Sigmoid colon (tissue), 7 donors: ENCODE data around the gene NOS1. TPM values are rescaled to one million over a fixed set of nuclear protein-coding genes. Genes with fewer than 3 reads are reported as not detected.

ENCODE experiments used
- DNase-seq: peaks from one replicate; pipeline ENCODE4 v3.0.0-alpha.2; 2019
- H3K27ac ChIP-seq, 4 donors: fragments of 200-600 bp; sonication (generic); one replicate each; pipeline ENCODE4 v1.5.1; 2016 to 2019; ENCODE audit warnings: mild to moderate bottlenecking in 1 of 4
- H3K27me3 ChIP-seq, 3 donors: fragments of 200-600 bp; sonication (generic); one replicate each; pipeline ENCODE4 v1.5.1; 2019; ENCODE audit warnings: mild to moderate bottlenecking in 1 of 3
- H3K36me3 ChIP-seq, 4 donors: fragments of 200-600 bp; sonication (generic); one replicate each; pipeline ENCODE4 v1.5.1; 2016 to 2019
- H3K4me1 ChIP-seq, 4 donors: fragments of 200-600 bp; sonication (generic); one replicate each; pipeline ENCODE4 v1.5.1; 2017 to 2019
- H3K4me3 ChIP-seq, 4 donors: fragments of 200-600 bp; sonication (generic); one replicate each; pipeline ENCODE4 v1.5.1; 2017 to 2019; ENCODE audit warnings: mild to moderate bottlenecking in 2 of 4, moderate library complexity in 1 of 4
- H3K9me3 ChIP-seq, 4 donors: fragments of 200-600 bp in 3 of 4; sonication (generic) in 3 of 4; one replicate each; pipeline versions ENCODE4 v1.5.1 to v1.6.1; 2013 to 2019
- EP300 ChIP-seq, 4 donors: sonication (generic); formaldehyde crosslinking; IDR thresholded peaks; one replicate each; pipeline ENCODE4 v1.6.1; 2017; ENCODE audit warnings: antibody characterized with exemption in 4 of 4
- POLR2A ChIP-seq, 2 donors: fragments of 450-650 bp; IDR thresholded peaks; one replicate each; pipeline ENCODE4 v1.6.1; 2016; ENCODE audit warnings: antibody characterized with exemption in 2 of 2, mild to moderate bottlenecking in 2 of 2, moderate library complexity in 2 of 2
- POLR2AphosphoS5 ChIP-seq, 4 donors: sonication (generic); formaldehyde crosslinking; IDR thresholded peaks; one replicate each; pipeline ENCODE4 v1.6.1; 2017; ENCODE audit warnings: antibody characterized with exemption in 4 of 4
- WGBS, 2 donors: extraction: QIAGEN DNeasy Blood & Tissue Kit; methylation state at CpG; one replicate each; pipeline ENCODE4 v1.1.7; 2013; 5-methylcytosine and 5-hydroxymethylcytosine counted together
- intact Hi-C: fragments of 100-400 bp; cut with DNase I; formaldehyde crosslinking; loops from one replicate; pipeline ENCODE4 v1.15.1; 2023
- polyA plus RNA-seq, 3 donors: library from polyadenylated mRNA; stranded (reverse); fragments of 200-250 nt; gene quantifications; one replicate each; pipeline ENCODE4 v1.2.3, GENCODE V29; 2013
- total RNA-seq, 4 donors: library from RNA; depleted of rRNA; stranded (reverse); fragments of >200 nt; gene quantifications; one replicate each; pipeline ENCODE4 v1.1.0, GENCODE V29; 2016
- TF ChIP-seq, protein P1 (sequence below), 4 experiments: fragments of 450-650 bp in 3 of 4; fragments of 200-600 bp in 1 of 4; IDR thresholded peaks; one replicate each; pipeline ENCODE4 v1.5.1; 2016 to 2019; ENCODE audit warnings: antibody characterized with exemption in 4 of 4, mild to moderate bottlenecking in 3 of 4, moderate library complexity in 2 of 4
- donor health status: healthy with polysubstance abuse.
- donor health status: Bipolar disorder and iron deficiency.
- donor health status: healthy.

NOS1 gene
- total and polyA plus RNA-seq, 7 donors = 1.6 to 14.7 (median 10.3) TPM; not detected in 2

DNA sequence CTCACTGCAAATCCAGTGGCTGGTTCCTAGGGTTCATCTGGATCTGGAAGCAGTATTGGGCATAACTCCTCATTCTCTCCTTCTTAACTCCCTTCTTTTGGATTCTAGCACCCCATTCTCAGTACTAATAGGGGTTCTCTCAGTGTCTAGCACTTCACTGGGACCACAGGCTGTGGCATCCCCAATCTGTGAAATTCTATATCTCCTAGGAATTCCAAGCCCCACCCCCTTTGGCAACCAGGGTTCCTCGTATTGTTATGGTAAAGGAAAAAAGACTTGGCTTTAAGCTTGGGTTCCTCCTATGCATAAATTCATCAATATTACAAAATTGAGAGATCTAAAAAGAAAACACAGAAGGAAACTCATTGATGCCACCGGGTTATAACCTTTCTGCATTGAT lies 126.2 kb downstream of the NOS1 start:
- DNase-seq = no peak
- intact Hi-C loops = no loop called here
- no peak overlapping the region for H3K27ac ChIP-seq
- no peaks in the 10 kb centered on the region for H3K9me3 ChIP-seq
- WGBS, 2 donors = 32 to 47% methylated on average over 2 of the region's 2 CpGs
- TF ChIP-seq, protein P1, sequence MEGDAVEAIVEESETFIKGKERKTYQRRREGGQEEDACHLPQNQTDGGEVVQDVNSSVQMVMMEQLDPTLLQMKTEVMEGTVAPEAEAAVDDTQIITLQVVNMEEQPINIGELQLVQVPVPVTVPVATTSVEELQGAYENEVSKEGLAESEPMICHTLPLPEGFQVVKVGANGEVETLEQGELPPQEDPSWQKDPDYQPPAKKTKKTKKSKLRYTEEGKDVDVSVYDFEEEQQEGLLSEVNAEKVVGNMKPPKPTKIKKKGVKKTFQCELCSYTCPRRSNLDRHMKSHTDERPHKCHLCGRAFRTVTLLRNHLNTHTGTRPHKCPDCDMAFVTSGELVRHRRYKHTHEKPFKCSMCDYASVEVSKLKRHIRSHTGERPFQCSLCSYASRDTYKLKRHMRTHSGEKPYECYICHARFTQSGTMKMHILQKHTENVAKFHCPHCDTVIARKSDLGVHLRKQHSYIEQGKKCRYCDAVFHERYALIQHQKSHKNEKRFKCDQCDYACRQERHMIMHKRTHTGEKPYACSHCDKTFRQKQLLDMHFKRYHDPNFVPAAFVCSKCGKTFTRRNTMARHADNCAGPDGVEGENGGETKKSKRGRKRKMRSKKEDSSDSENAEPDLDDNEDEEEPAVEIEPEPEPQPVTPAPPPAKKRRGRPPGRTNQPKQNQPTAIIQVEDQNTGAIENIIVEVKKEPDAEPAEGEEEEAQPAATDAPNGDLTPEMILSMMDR (IDR thresholded peaks at IDR 0.05) = no peak
- TF ChIP-seq POLR2AphosphoS5 (IDR thresholded peaks at IDR 0.05) (no peak), EP300 (IDR thresholded peaks at IDR 0.05) (no peak), POLR2A (IDR thresholded peaks at IDR 0.05) (no peak)
- H3K36me3 ChIP-seq = no peaks in the 10 kb centered on the region
- H3K27me3 ChIP-seq = peaks cover 0 to 17% (median 9%) of the 10 kb centered on the region in 3 donors
- no peaks in the 10 kb centered on the region for H3K4me1 ChIP-seq
- H3K4me3 ChIP-seq = no peak overlapping the region

DNA sequence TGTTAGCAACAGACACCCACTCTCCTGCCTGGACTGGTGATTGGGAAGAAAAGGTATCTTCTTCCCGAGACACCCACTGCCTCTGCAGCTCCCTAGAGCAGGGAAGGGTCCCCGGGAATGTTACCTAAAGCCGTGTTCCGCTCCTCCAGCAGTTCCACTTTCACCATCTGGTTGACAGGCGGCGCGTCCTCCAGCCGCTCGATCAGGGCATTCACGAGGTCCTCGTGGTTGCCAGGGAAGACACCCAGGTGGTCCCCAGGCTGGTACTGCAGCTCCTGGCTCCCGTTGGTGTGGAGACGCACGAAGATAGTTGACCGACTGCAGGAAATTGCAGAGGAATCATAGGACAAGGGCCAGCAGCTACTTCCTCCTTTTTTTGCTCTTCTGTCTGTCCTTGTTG lies 127.0 kb downstream of the NOS1 start:
- intact Hi-C loops = no loop called here
- H3K4me3 ChIP-seq = no peak overlapping the region
- H3K27me3 ChIP-seq = peaks cover 0 to 23% (median 9%) of the 10 kb centered on the region in 3 donors
- no peak overlapping the region for H3K27ac ChIP-seq
- H3K36me3 ChIP-seq = no peaks in the 10 kb centered on the region
- no peaks in the 10 kb centered on the region for H3K9me3 ChIP-seq
- TF ChIP-seq POLR2A (IDR thresholded peaks at IDR 0.05) = no peak
- TF ChIP-seq EP300 (IDR thresholded peaks at IDR 0.05) = no peak
- TF ChIP-seq POLR2AphosphoS5 (IDR thresholded peaks at IDR 0.05) = no peak
- TF ChIP-seq, protein P1 (IDR thresholded peaks at IDR 0.05) = no peak
- WGBS, 2 donors = 89% methylated on average over 15 of the region's 15 CpGs
- no peak for DNase-seq
- H3K4me1 ChIP-seq = no peaks in the 10 kb centered on the region

DNA sequence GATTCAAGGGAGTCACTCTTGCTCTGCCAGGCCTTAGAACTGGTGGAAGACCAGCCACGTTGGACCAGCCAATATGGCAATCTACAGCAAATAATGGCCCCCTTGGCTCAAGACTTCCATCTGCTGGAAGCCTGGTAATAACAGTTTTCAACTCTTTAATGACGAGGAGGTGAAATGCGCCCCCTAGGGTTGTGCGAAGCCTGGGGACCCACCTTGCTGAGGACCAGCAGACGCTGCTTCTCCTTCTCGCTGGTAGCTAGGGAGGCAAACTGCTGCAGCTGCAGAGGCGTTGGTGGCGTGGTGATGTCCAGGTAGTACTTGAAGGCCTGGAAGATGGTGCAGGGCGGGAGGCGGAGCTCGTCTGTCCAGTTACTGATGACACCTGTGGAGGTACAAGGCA lies 129.7 kb downstream of the NOS1 start:
- intact Hi-C loops = no loop called here
- Histone ChIP-seq H3K27me3 (peaks cover 0 to 27% (median 9%) of the 10 kb centered on the region in 3 donors), H3K9me3 (no peaks in the 10 kb centered on the region), H3K36me3 (no peaks in the 10 kb centered on the region), H3K27ac (no peak overlapping the region), H3K4me3 (no peak overlapping the region), H3K4me1 (no peaks in the 10 kb centered on the region)
- TF ChIP-seq POLR2AphosphoS5 (IDR thresholded peaks at IDR 0.05) (no peak), POLR2A (IDR thresholded peaks at IDR 0.05) (no peak), EP300 (IDR thresholded peaks at IDR 0.05) (no peak)
- TF ChIP-seq, protein P1 (IDR thresholded peaks at IDR 0.05) = no peak
- DNase-seq = no peak
- 80 to 86% methylated on average over 11 of the region's 11 CpGs for WGBS, 2 donors

DNA sequence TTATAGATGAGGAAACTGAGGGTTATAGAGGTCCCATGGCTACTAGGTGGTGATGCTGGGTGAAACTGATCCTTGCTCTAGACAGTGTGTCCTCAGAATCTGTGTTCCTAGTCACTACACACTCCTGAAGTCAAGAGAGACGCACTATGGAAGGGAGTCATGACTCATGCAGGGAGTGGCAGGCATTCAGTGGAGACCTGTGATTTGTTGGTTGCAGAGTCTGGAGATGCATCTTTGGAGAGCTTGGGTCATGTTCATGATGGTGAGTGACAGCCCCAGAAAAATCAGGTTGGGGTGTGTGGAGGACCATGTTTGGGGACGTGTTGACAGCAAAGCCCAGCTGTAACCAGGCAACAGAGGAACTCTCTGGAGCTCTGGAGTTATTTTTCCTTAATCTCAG lies 133.2 kb downstream of the NOS1 start:
- no peaks in the 10 kb centered on the region for H3K4me1 ChIP-seq
- WGBS, 2 donors = 19 to 58% methylated on average over 2 of the region's 2 CpGs
- intact Hi-C loops = no loop called here
- peaks cover 0 to 14% (median 0%) of the 10 kb centered on the region in 3 donors for H3K27me3 ChIP-seq
- H3K9me3 ChIP-seq = no peaks in the 10 kb centered on the region
- no peak overlapping the region for H3K27ac ChIP-seq
- TF ChIP-seq POLR2A (IDR thresholded peaks at IDR 0.05) (no peak), EP300 (IDR thresholded peaks at IDR 0.05) (no peak), POLR2AphosphoS5 (IDR thresholded peaks at IDR 0.05) (no peak)
- TF ChIP-seq, protein P1 (IDR thresholded peaks at IDR 0.05) = no peak
- H3K36me3 ChIP-seq = no peaks in the 10 kb centered on the region
- H3K4me3 ChIP-seq = no peak overlapping the region
- DNase-seq = no peak

DNA sequence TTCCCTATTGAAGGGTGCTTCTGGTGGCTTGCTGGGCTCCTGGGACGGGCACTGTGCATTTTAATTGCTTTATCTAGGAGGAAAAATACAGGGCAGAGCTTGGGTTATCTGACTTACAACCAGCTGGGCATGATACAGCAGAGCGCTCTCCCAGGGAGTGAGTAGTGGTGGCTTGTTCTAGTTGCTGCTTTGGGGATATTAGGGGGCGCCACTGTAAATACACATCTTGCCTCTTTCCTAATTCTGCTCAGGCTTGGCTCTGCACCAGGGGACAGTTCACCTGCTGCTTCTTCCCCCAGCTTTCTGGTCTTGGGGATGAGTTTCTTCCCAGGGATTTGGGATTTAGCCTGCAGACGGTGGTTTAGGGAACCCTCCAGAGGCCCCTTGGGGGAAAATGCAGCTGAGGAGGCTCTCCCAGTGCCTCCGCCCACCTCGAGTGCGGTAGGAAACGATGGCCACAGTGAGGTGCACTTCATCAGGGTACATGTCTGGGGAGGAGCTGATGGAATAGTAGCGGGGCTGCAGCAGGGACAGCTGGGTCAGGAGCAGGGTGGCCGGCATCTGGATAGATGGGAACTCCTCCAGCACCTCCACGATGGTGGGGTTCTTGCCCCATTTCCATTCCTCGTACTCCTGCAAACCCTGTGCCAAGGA lies 134.3 kb downstream of the NOS1 start:
- WGBS, 2 donors = 49 to 54% methylated on average over 12 of the region's 12 CpGs

More for the DNA sequence above, 134.3 kb downstream of the NOS1 start:
- H3K4me1 ChIP-seq = no peaks in the 10 kb centered on the region
- no peaks in the 10 kb centered on the region for H3K9me3 ChIP-seq
- intact Hi-C loops = no loop called here
- H3K27me3 ChIP-seq = peaks cover 0 to 14% (median 0%) of the 10 kb centered on the region in 3 donors
- H3K36me3 ChIP-seq = no peaks in the 10 kb centered on the region
- H3K4me3 ChIP-seq = no peak overlapping the region
- no peak overlapping the region for H3K27ac ChIP-seq
- TF ChIP-seq POLR2A (IDR thresholded peaks at IDR 0.05) (no peak), EP300 (IDR thresholded peaks at IDR 0.05) (no peak), POLR2AphosphoS5 (IDR thresholded peaks at IDR 0.05) (no peak)
- TF ChIP-seq, protein P1 (IDR thresholded peaks at IDR 0.05) = no peak
- DNase-seq = no peak
